ENCODE measurements around the gene SLC46A2.

GRCh38 chr9:112831281-112831851, 59.3 kb downstream of the SLC46A2 start:
- TF ChIP-seq CTCF (IDR thresholded peaks at IDR 0.05), result no peak
- peak in 1 of 2 donors; percentile 51 for TF ChIP-seq EP300 (IDR thresholded peaks at IDR 0.05)

Measured in tibial nerve (tissue), 4 donors.